Keratinocyte (primary cell): ENCODE measurements around the gene SDCCAG8. TPM values are rescaled to one million over a fixed set of nuclear protein-coding genes. Genes with fewer than 3 reads are reported as not detected.
A peak's percentile ranks its signal among the peaks of the same experiment; 100 is the strongest.

Experiments
- DNase-seq: peaks from one replicate; pipeline ENCODE4 v3.0.0-alpha.2; 2011; ENCODE audit warnings: low read depth, missing footprints, low spot score
- FAIRE-seq: peaks from 2 replicates; lab custom pipeline; 2011; peaks lifted over from hg19 to GRCh38; lab: Jason Lieb, UNC
- H2AFZ ChIP-seq: 2 replicates; pipeline ENCODE4 v1.6.0; 2012; ENCODE audit warnings: low read length, control low read depth, inconsistent platforms; ENCODE audit not compliant: control insufficient read depth
- H3K27ac ChIP-seq: 2 replicates; pipeline ENCODE4 v1.5.1; 2011; ENCODE audit warnings: low read length; ENCODE audit not compliant: control insufficient read depth, insufficient read depth
- H3K27me3 ChIP-seq: 3 replicates; pipeline ENCODE4 v1.6.0; 2011; ENCODE audit warnings: low read length; ENCODE audit not compliant: control insufficient read depth, insufficient read depth; ENCODE audit errors: extremely low read depth
- H3K36me3 ChIP-seq, 2 experiments: 2 replicates in 1 of 2; 3 replicates in 1 of 2; pipeline ENCODE4 v1.5.1; 2011; ENCODE audit warnings: low read length in 2 of 2, mild to moderate bottlenecking in 1 of 2; ENCODE audit not compliant: control insufficient read depth in 2 of 2, insufficient read depth in 2 of 2; ENCODE audit errors: extremely low read depth in 1 of 2
- H3K4me1 ChIP-seq: 3 replicates; pipeline ENCODE4 v1.5.1; 2011; ENCODE audit warnings: low read length; ENCODE audit not compliant: control insufficient read depth, insufficient read depth; ENCODE audit errors: extremely low read depth
- H3K4me2 ChIP-seq: 3 replicates; pipeline ENCODE4 v1.6.0; 2011; ENCODE audit warnings: low read depth, low read length; ENCODE audit not compliant: control insufficient read depth, insufficient read depth; ENCODE audit errors: extremely low read depth
- H3K4me3 ChIP-seq, 3 experiments: fragments of 200-600 bp in 1 of 3; sonication (generic) in 1 of 3; 2 replicates in 2 of 3; 3 replicates in 1 of 3; pipeline ENCODE4 v1.5.1; 2011 to 2016; ENCODE audit warnings: low read length in 3 of 3, mild to moderate bottlenecking in 3 of 3, control low read depth in 2 of 3, inconsistent platforms in 1 of 3, low read depth in 1 of 3, mixed read lengths in 1 of 3, mixed run types in 1 of 3, moderate library complexity in 1 of 3; ENCODE audit not compliant: control insufficient read depth in 2 of 3, insufficient read depth in 2 of 3; ENCODE audit errors: extremely low read depth in 1 of 3
- H3K79me2 ChIP-seq: 2 replicates; pipeline ENCODE4 v1.6.0; 2012; ENCODE audit warnings: low read length; ENCODE audit not compliant: control insufficient read depth, insufficient read depth
- H3K9ac ChIP-seq: 3 replicates; pipeline ENCODE4 v1.6.0; 2011; ENCODE audit warnings: low read length; ENCODE audit not compliant: control insufficient read depth, insufficient read depth; ENCODE audit errors: extremely low read depth
- H3K9me1 ChIP-seq: 3 replicates; pipeline ENCODE4 v1.6.0; 2011; ENCODE audit warnings: low read length; ENCODE audit not compliant: control insufficient read depth, insufficient read depth; ENCODE audit errors: extremely low read depth
- H3K9me3 ChIP-seq: 2 replicates; pipeline ENCODE4 v1.5.1; 2012; ENCODE audit warnings: low read depth, low read length; ENCODE audit not compliant: control insufficient read depth
- H4K20me1 ChIP-seq: 3 replicates; pipeline ENCODE4 v1.6.0; 2011; ENCODE audit warnings: low read length; ENCODE audit not compliant: control insufficient read depth, insufficient read depth; ENCODE audit errors: extremely low read depth
- EZH2 ChIP-seq: IDR thresholded peaks from one replicate; pipeline ENCODE4 v1.6.1; 2012; ENCODE audit warnings: inconsistent platforms, mild to moderate bottlenecking, low read length, moderate library complexity
- dilution Hi-C: fragments of 300-500 bp; cut with MboI; formaldehyde crosslinking; loops from one replicate; pipeline ENCODE4 v1.7.0; 2020; ENCODE audit warnings: low sequenced_read_pairs; ENCODE audit not compliant: extremely low pct_ligation_motif_present
- polyA plus RNA-seq, 5 experiments: library from polyadenylated mRNA; depleted of rRNA in 3 of 5; stranded (reverse) in 3 of 5; stranded (forward) in 1 of 5; unstranded in 1 of 5; fragments of >200 nt; gene quantifications; 1 replicate in 1 of 5; 2 replicates in 3 of 5; 3 replicates in 1 of 5; pipeline versions ENCODE4 v1.2.1 to v1.2.3, GENCODE V29; 2011 to 2012; ENCODE audit warnings: missing spikeins in 2 of 5, low read depth in 1 of 5, low replicate concordance in 1 of 5
- TF ChIP-seq, protein P1 (sequence below), 3 experiments: IDR thresholded peaks in 1 of 3; conservative IDR thresholded peaks in 1 of 3; optimal IDR thresholded peaks in 1 of 3; 2 replicates in 2 of 3; 3 replicates in 1 of 3; pipeline versions ENCODE3 to v1.5.1; 2011; ENCODE audit warnings: low read length in 3 of 3, mild to moderate bottlenecking in 3 of 3, moderate library complexity in 2 of 3, control low read depth in 1 of 3, inconsistent platforms in 1 of 3; ENCODE audit not compliant: insufficient read depth in 2 of 3; ENCODE audit errors: extremely low read depth in 1 of 3

Gene SDCCAG8
- polyA plus RNA-seq, 1 donor (not counting 4 experiments of a cell fraction or from before 2014, with no cell fraction given): 61.6 TPM

DNA sequence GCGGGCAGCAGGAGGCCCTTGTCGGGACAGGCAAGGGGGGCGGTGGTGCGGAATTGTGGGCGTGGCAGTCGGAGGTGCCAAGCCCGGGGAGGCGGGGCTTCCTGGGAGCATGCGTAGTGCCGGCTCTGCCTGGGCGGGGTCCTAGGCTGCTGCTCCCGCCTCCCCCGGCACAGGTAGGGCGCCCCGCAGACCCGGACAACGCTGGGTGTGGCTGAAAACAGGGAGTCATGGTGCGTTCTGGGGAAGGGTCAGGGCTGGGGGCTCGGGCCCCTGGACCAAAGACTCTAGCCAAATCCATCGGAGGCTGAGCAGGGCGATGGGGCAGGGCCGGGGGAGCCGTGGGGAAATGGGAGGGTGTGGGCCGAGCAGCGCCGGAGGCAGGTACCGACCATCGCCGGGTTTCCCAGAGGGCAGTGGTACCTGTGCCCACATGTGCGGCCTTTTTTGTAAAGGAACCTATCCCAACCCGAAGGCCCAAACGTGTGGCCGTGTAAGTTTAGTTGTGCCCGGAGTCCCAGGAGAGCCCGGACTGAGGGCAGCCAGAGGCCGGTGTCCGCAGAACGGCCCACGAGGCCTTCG is 231.9 kb downstream of the SDCCAG8 start:
- Histone ChIP-seq H3K4me1 (no peaks in the 10 kb centered on the region), H3K4me2 (peak overlapping the region; percentile 58), H3K9me3 (no peaks in the 10 kb centered on the region), H2AFZ (no peak overlapping the region), H3K27me3 (no peaks in the 10 kb centered on the region), H3K4me3 (peak overlapping the region; percentile 43 to 60 (median 54)), H3K36me3 (peaks cover 5 to 7% of the 10 kb centered on the region in 2 experiments), H4K20me1 (no peaks in the 10 kb centered on the region), H3K79me2 (peaks cover 16% of the 10 kb centered on the region), H3K9ac (peak overlapping the region; percentile 65), H3K9me1 (no peaks in the 10 kb centered on the region), H3K27ac (peak overlapping the region; percentile 52)
- dilution Hi-C loops: no loop called here
- DNase-seq (no peak), FAIRE-seq (no peak)
- no peak for TF ChIP-seq EZH2
- TF ChIP-seq, protein P1, sequence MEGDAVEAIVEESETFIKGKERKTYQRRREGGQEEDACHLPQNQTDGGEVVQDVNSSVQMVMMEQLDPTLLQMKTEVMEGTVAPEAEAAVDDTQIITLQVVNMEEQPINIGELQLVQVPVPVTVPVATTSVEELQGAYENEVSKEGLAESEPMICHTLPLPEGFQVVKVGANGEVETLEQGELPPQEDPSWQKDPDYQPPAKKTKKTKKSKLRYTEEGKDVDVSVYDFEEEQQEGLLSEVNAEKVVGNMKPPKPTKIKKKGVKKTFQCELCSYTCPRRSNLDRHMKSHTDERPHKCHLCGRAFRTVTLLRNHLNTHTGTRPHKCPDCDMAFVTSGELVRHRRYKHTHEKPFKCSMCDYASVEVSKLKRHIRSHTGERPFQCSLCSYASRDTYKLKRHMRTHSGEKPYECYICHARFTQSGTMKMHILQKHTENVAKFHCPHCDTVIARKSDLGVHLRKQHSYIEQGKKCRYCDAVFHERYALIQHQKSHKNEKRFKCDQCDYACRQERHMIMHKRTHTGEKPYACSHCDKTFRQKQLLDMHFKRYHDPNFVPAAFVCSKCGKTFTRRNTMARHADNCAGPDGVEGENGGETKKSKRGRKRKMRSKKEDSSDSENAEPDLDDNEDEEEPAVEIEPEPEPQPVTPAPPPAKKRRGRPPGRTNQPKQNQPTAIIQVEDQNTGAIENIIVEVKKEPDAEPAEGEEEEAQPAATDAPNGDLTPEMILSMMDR (optimal IDR thresholded peaks at IDR 0.05 in 1 of 3, IDR thresholded peaks at IDR 0.05 in 1 of 3, conservative IDR thresholded peaks at IDR 0.05 in 1 of 3; ENCODE audit: extremely low read depth in 1 of 3, insufficient read depth in 2 of 3, low read length in 3 of 3): no peak

DNA sequence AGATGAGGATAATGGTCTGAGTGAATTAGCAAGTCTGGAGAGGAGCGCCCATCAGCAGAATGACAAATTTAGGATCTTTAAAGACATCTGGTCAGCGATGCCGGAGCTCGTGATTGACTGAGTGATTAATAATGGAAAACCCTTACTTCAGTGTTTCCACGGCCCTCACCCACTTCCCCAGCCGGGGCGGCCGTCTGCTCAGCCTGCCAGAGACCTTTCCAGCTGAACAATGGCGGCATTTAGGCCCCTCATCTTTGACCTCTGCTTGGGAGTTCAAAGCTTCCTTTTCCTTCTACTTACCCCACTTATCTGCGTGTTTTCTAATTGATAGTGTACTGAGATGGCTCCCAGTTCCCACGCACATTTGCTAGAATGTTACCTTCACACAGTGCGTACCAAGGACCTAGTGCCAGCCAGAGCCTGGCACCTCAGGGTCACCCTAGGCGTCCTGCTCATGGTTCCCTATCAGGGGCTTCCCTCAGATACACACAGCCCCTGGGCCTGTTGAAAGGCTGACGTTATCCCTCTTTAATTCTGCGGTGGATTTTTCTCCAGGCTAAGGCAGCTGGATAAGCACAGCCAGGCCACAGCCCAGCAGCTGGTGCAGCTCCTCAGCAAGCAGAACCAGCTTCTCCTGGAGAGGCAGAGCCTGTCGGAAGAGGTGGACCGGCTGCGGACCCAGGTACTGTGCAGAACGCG is 232.8 kb downstream of the SDCCAG8 start:
- no peaks in the 10 kb centered on the region for H4K20me1 ChIP-seq
- H3K4me1 ChIP-seq: no peaks in the 10 kb centered on the region
- no peak overlapping the region for H2AFZ ChIP-seq
- H3K27me3 ChIP-seq: no peaks in the 10 kb centered on the region
- H3K4me3 ChIP-seq: peak overlapping the region; percentile 43 to 60 (median 54)
- TF ChIP-seq, protein P1 (optimal IDR thresholded peaks at IDR 0.05 in 1 of 3, IDR thresholded peaks at IDR 0.05 in 1 of 3, conservative IDR thresholded peaks at IDR 0.05 in 1 of 3; ENCODE audit: extremely low read depth in 1 of 3, insufficient read depth in 2 of 3, low read length in 3 of 3): no peak
- no peak for TF ChIP-seq EZH2
- H3K79me2 ChIP-seq: peaks cover 17% of the 10 kb centered on the region
- no peaks in the 10 kb centered on the region for H3K9me1 ChIP-seq
- H3K36me3 ChIP-seq: peaks cover 5 to 7% of the 10 kb centered on the region in 2 experiments
- H3K9ac ChIP-seq: peak overlapping the region; percentile 65
- FAIRE-seq (no peak), DNase-seq (no peak)
- H3K4me2 ChIP-seq: peak overlapping the region; percentile 58
- dilution Hi-C loops: no loop called here
- peak overlapping the region; percentile 52 for H3K27ac ChIP-seq
- no peaks in the 10 kb centered on the region for H3K9me3 ChIP-seq
